ENCODE data around the gene SLC25A1. TPM values are rescaled to one million over a fixed set of nuclear protein-coding genes. Genes with fewer than 3 reads are reported as not detected.

The SLC25A1 gene
- total RNA-seq, 2 experiments from 2014 or later = 47.9 to 53.8 TPM

GRCh38 chr22:19147195-19147780, 31.2 kb downstream of the SLC25A1 start:
- no peak for DNase-seq
- Mint-ChIP-seq H3K4me3 (no peak overlapping the region), H3K9me3 (no peaks in the 10 kb centered on the region), H3K27me3 (peaks cover 43% of the 10 kb centered on the region), H3K36me3 (peaks cover 5% of the 10 kb centered on the region), H3K4me1 (peaks cover 14% of the 10 kb centered on the region), H3K27ac (no peak overlapping the region)

- no peak for DNase-seq
- peaks cover 14% of the 10 kb centered on the region for H3K4me1 Mint-ChIP-seq
- H3K27ac Mint-ChIP-seq = no peak overlapping the region
- peaks cover 5% of the 10 kb centered on the region for H3K36me3 Mint-ChIP-seq
- no peaks in the 10 kb centered on the region for H3K9me3 Mint-ChIP-seq
- H3K4me3 Mint-ChIP-seq = no peak overlapping the region
- peaks cover 35% of the 10 kb centered on the region for H3K27me3 Mint-ChIP-seq
Observed at GRCh38 chr22:19146215-19146968, 32.1 kb downstream of the SLC25A1 start.

GRCh38 chr22:19143967-19144400, 34.6 kb downstream of the SLC25A1 start:
- H3K27me3 Mint-ChIP-seq = peaks cover 22% of the 10 kb centered on the region

GRCh38 chr22:19143212-19143611, 35.3 kb downstream of the SLC25A1 start:
- DNase-seq = no peak
- Mint-ChIP-seq H3K27ac (no peak overlapping the region), H3K4me1 (peaks cover 9% of the 10 kb centered on the region), H3K36me3 (peaks cover 10% of the 10 kb centered on the region), H3K27me3 (peaks cover 14% of the 10 kb centered on the region), H3K4me3 (peak overlapping the region; percentile 94), H3K9me3 (no peaks in the 10 kb centered on the region)

More at GRCh38 chr22:19143967-19144400, 34.6 kb downstream of the SLC25A1 start:
- Mint-ChIP-seq H3K9me3 (no peaks in the 10 kb centered on the region), H3K27ac (peak overlapping the region; percentile 97), H3K4me3 (peak overlapping the region; percentile 94), H3K4me1 (peaks cover 9% of the 10 kb centered on the region), H3K36me3 (peaks cover 10% of the 10 kb centered on the region)
- peak; percentile 52 for DNase-seq

- DNase-seq = no peak
- Mint-ChIP-seq H3K27me3 (peaks cover 6% of the 10 kb centered on the region), H3K27ac (no peak overlapping the region), H3K4me1 (peaks cover 9% of the 10 kb centered on the region), H3K36me3 (peaks cover 10% of the 10 kb centered on the region), H3K4me3 (no peak overlapping the region), H3K9me3 (no peaks in the 10 kb centered on the region)
Observed at GRCh38 chr22:19142394-19142793, 36.1 kb downstream of the SLC25A1 start.

GRCh38 chr22:19139974-19140373, 38.6 kb downstream of the SLC25A1 start:
- Mint-ChIP-seq H3K36me3 (peaks cover 20% of the 10 kb centered on the region), H3K27me3 (no peaks in the 10 kb centered on the region), H3K27ac (no peak overlapping the region), H3K4me3 (no peak overlapping the region), H3K9me3 (no peaks in the 10 kb centered on the region), H3K4me1 (peaks cover 11% of the 10 kb centered on the region)
- no peak for DNase-seq

GRCh38 chr22:19139001-19139356, 39.6 kb downstream of the SLC25A1 start:
- Mint-ChIP-seq H3K36me3 (peaks cover 23% of the 10 kb centered on the region), H3K4me3 (no peak overlapping the region), H3K27me3 (no peaks in the 10 kb centered on the region), H3K27ac (no peak overlapping the region), H3K9me3 (no peaks in the 10 kb centered on the region), H3K4me1 (peaks cover 10% of the 10 kb centered on the region)
- DNase-seq = no peak

- Mint-ChIP-seq H3K9me3 (no peaks in the 10 kb centered on the region), H3K27me3 (no peaks in the 10 kb centered on the region), H3K36me3 (peaks cover 20% of the 10 kb centered on the region), H3K4me3 (no peak overlapping the region), H3K4me1 (peaks cover 6% of the 10 kb centered on the region), H3K27ac (no peak overlapping the region)
- DNase-seq = no peak
Observed at GRCh38 chr22:19138217-19139000, 40.1 kb downstream of the SLC25A1 start.

GRCh38 chr22:19137384-19138216, 40.9 kb downstream of the SLC25A1 start:
- DNase-seq = no peak
- Mint-ChIP-seq H3K36me3 (peaks cover 19% of the 10 kb centered on the region), H3K27me3 (no peaks in the 10 kb centered on the region), H3K27ac (no peak overlapping the region), H3K4me1 (peaks cover 2% of the 10 kb centered on the region), H3K4me3 (no peak overlapping the region), H3K9me3 (no peaks in the 10 kb centered on the region)

GRCh38 chr22:19136915-19137314, 41.6 kb downstream of the SLC25A1 start:
- Mint-ChIP-seq H3K27me3 (no peaks in the 10 kb centered on the region), H3K27ac (no peak overlapping the region), H3K4me1 (peaks cover 2% of the 10 kb centered on the region), H3K9me3 (no peaks in the 10 kb centered on the region), H3K4me3 (no peak overlapping the region), H3K36me3 (peaks cover 19% of the 10 kb centered on the region)
- no peak for DNase-seq

- peaks cover 2% of the 10 kb centered on the region for H3K4me1 Mint-ChIP-seq
- H3K9me3 Mint-ChIP-seq = no peaks in the 10 kb centered on the region
- H3K4me3 Mint-ChIP-seq = no peak overlapping the region
- DNase-seq = no peak
- peaks cover 17% of the 10 kb centered on the region for H3K36me3 Mint-ChIP-seq
- no peaks in the 10 kb centered on the region for H3K27me3 Mint-ChIP-seq
- H3K27ac Mint-ChIP-seq = no peak overlapping the region
Observed at GRCh38 chr22:19134874-19135273, 43.7 kb downstream of the SLC25A1 start.

- Mint-ChIP-seq H3K9me3 (no peaks in the 10 kb centered on the region), H3K27me3 (no peaks in the 10 kb centered on the region), H3K36me3 (peaks cover 14% of the 10 kb centered on the region), H3K4me1 (peaks cover 2% of the 10 kb centered on the region), H3K27ac (no peak overlapping the region), H3K4me3 (no peak overlapping the region)
- no peak for DNase-seq
Observed at GRCh38 chr22:19134176-19134831, 44.2 kb downstream of the SLC25A1 start.

GRCh38 chr22:19133561-19133960, 45.0 kb downstream of the SLC25A1 start:
- Mint-ChIP-seq H3K36me3 (peaks cover 14% of the 10 kb centered on the region), H3K4me3 (no peak overlapping the region), H3K27ac (no peak overlapping the region), H3K9me3 (no peaks in the 10 kb centered on the region), H3K27me3 (no peaks in the 10 kb centered on the region), H3K4me1 (peaks cover 2% of the 10 kb centered on the region)
- DNase-seq = no peak

GRCh38 chr22:19132693-19133400, 45.7 kb downstream of the SLC25A1 start:
- no peak for DNase-seq

More at GRCh38 chr22:19132693-19133400, 45.7 kb downstream of the SLC25A1 start:
- Mint-ChIP-seq H3K27ac (no peak overlapping the region), H3K27me3 (no peaks in the 10 kb centered on the region), H3K9me3 (no peaks in the 10 kb centered on the region), H3K4me1 (peaks cover 2% of the 10 kb centered on the region), H3K36me3 (peaks cover 14% of the 10 kb centered on the region), H3K4me3 (no peak overlapping the region)

All from activated naive CD8-positive, alpha-beta T cell treated with anti-CD3 and anti-CD28 coated beads for 36 hours (primary cell).